Measurements from ENCODE around the gene NMD3. TPM values are rescaled to one million over a fixed set of nuclear protein-coding genes. Genes with fewer than 3 reads are reported as not detected.

The NMD3 gene
- polyA plus RNA-seq, 2 of the 4 experiments (the other 2 are of a cell fraction), result 53.4 to 66.5 TPM

DNA sequence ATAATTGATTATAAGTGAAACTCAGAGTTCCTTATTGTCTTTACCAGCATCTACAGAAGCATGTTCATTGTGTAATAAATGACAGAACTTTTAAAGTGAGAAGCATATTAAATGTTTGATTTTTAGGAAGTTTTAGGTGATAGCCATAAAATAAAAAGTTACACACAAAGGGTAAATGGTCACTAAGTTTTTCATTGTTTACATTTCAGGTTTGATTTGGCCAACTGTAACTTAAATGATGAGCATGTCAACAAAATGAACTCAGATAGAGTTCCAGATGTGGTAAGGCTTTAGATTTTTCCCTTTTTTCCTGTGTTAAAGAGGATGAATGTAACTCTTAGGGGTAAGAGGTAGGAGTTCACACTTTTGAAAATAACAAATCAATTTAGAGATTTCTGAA is 25.9 kb downstream of the NMD3 start:
- H3K4me3 ChIP-seq, result no peak overlapping the region
- DNase-seq (ENCODE audit: low read depth in 1 of 2, low spot score in 1 of 2) (no peak), ATAC-seq (no peak), FAIRE-seq (no peak)
- POLR2A ChIA-PET, result no interaction called here
- no peaks in the 10 kb centered on the region for H3K4me1 ChIP-seq
- CTCF ChIA-PET, result no interaction called here
- H3K4me2 ChIP-seq, result no peak overlapping the region
- TF ChIP-seq RNF2 (IDR thresholded peaks at IDR 0.05; ENCODE audit: borderline replicate concordance, low read depth) (no peak), NR3C1 (IDR thresholded peaks at IDR 0.05) (no peak), JUNB (IDR thresholded peaks at IDR 0.05) (no peak), PHF8 (IDR thresholded peaks at IDR 0.05; ENCODE audit: borderline replicate concordance, low read depth) (no peak), SREBF2 (IDR thresholded peaks at IDR 0.05) (no peak), EHF (CRISPR knock-in tag; IDR thresholded peaks at IDR 0.05) (no peak), HDAC2 (IDR thresholded peaks at IDR 0.05) (no peak), POLR2AphosphoS2 (conservative IDR thresholded peaks at IDR 0.05; ENCODE audit: low read length) (no peak), CHD4 (IDR thresholded peaks at IDR 0.05; ENCODE audit: borderline replicate concordance) (no peak), USF2 (IDR thresholded peaks at IDR 0.05) (no peak)
- H3K27ac ChIP-seq, result no peak overlapping the region
- H3K9me3 ChIP-seq, result no peaks in the 10 kb centered on the region

DNA sequence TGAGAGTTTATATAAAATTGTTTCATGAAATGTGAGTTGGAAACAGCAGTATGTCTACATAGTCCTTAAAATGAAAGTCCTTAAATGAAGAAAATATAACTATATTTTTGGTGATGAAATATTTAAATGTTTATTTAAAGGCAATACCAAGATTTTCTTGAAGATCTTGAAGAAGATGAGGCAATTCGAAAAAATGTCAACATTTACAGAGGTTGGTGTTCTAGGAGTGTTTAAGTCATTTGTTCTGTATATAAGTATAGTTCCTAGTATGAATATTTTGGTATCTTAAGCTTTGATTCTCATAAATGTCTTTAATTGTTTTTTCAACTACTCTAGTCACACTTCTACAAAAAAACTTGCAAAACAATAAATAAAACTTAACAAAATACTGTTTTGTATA is 29.0 kb downstream of the NMD3 start:
- no peak for DNase-seq (ENCODE audit: low read depth in 1 of 2, low spot score in 1 of 2)
- FAIRE-seq, result no peak
- TF ChIP-seq HMGXB4 (CRISPR knock-in tag; IDR thresholded peaks at IDR 0.05; ENCODE audit: borderline replicate concordance), result no peak
- TF ChIP-seq CEBPB (IDR thresholded peaks at IDR 0.05), result no peak
- no peak for TF ChIP-seq NR3C1 (IDR thresholded peaks at IDR 0.05)
- TF ChIP-seq GATA3 (IDR thresholded peaks at IDR 0.05; ENCODE audit: borderline replicate concordance), result no peak
- no peak for TF ChIP-seq KDM1A (IDR thresholded peaks at IDR 0.05; ENCODE audit: low read depth)
- TF ChIP-seq PBX3 (IDR thresholded peaks at IDR 0.05), result no peak
- no peak for TF ChIP-seq MAZ (IDR thresholded peaks at IDR 0.05; ENCODE audit: borderline replicate concordance, low read depth, low read length)
- no peak for TF ChIP-seq CHD2 (IDR thresholded peaks at IDR 0.05; ENCODE audit: low read length, partially characterized antibody)
- no peak for TF ChIP-seq CHD4 (IDR thresholded peaks at IDR 0.05; ENCODE audit: borderline replicate concordance)
- no peak for TF ChIP-seq EHMT2 (IDR thresholded peaks at IDR 0.05; ENCODE audit: low read depth)
- TF ChIP-seq, protein P1, sequence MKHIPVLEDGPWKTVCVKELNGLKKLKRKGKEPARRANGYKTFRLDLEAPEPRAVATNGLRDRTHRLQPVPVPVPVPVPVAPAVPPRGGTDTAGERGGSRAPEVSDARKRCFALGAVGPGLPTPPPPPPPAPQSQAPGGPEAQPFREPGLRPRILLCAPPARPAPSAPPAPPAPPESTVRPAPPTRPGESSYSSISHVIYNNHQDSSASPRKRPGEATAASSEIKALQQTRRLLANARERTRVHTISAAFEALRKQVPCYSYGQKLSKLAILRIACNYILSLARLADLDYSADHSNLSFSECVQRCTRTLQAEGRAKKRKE (CRISPR knock-in tag; IDR thresholded peaks at IDR 0.05; ENCODE audit: low read depth), result no peak
- no peak for TF ChIP-seq BHLHE40 (IDR thresholded peaks at IDR 0.05; ENCODE audit: low read depth, low read length)
- no peak for TF ChIP-seq RNF2 (IDR thresholded peaks at IDR 0.05; ENCODE audit: borderline replicate concordance, low read depth)
- POLR2A ChIA-PET, result no interaction called here
- Histone ChIP-seq H3K4me1 (no peaks in the 10 kb centered on the region), H3K4me3 (no peak overlapping the region), H3K9me3 (no peaks in the 10 kb centered on the region), H3K27ac (no peak overlapping the region), H3K4me2 (no peak overlapping the region)
- 35% methylated on average over 1 of the region's 1 CpG for WGBS (ENCODE audit: missing lambda C conversion rate)
- CTCF ChIA-PET, result no interaction called here
- ATAC-seq, result no peak

DNA sequence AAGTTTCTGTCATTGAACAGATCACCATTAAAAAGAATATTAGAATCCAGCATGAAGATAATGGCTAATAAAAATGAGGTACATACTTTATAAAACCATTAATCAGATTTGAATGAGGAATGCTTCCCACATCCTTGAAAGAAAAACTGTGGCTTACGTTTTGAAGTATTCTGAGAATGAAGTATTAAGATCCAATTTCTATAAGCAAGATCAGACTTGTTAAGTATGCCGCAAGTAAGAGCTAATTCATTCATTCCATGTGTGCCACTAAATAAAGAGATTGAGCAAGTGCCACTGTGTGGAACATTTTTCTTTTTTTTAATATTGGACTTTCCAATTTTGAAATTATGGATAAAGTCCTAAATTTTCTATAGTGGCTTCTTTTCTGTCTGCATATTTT is 30.6 kb downstream of the NMD3 start:
- no peak overlapping the region for H3K4me3 ChIP-seq
- no peaks in the 10 kb centered on the region for H3K9me3 ChIP-seq
- DNase-seq (ENCODE audit: low read depth in 1 of 2, low spot score in 1 of 2), result no peak
- no peak overlapping the region for H3K4me2 ChIP-seq
- no peak for FAIRE-seq
- CTCF ChIA-PET, result no interaction called here
- 93% methylated on average over 2 of the region's 2 CpGs for WGBS (ENCODE audit: missing lambda C conversion rate)
- H3K4me1 ChIP-seq, result no peaks in the 10 kb centered on the region
- no peak overlapping the region for H3K27ac ChIP-seq
- no peak for ATAC-seq
- POLR2A ChIA-PET, result no interaction called here
- TF ChIP-seq, protein P2, sequence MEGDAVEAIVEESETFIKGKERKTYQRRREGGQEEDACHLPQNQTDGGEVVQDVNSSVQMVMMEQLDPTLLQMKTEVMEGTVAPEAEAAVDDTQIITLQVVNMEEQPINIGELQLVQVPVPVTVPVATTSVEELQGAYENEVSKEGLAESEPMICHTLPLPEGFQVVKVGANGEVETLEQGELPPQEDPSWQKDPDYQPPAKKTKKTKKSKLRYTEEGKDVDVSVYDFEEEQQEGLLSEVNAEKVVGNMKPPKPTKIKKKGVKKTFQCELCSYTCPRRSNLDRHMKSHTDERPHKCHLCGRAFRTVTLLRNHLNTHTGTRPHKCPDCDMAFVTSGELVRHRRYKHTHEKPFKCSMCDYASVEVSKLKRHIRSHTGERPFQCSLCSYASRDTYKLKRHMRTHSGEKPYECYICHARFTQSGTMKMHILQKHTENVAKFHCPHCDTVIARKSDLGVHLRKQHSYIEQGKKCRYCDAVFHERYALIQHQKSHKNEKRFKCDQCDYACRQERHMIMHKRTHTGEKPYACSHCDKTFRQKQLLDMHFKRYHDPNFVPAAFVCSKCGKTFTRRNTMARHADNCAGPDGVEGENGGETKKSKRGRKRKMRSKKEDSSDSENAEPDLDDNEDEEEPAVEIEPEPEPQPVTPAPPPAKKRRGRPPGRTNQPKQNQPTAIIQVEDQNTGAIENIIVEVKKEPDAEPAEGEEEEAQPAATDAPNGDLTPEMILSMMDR (IDR thresholded peaks at IDR 0.05), result no peak
- no peak for TF ChIP-seq NR3C1 (IDR thresholded peaks at IDR 0.05)
- TF ChIP-seq PBX3 (IDR thresholded peaks at IDR 0.05), result no peak
- TF ChIP-seq POLR2A (IDR thresholded peaks at IDR 0.05; ENCODE audit: low read length), result no peak
- TF ChIP-seq HOXB13 (CRISPR knock-in tag; IDR thresholded peaks at IDR 0.05; ENCODE audit: low read depth), result no peak
- TF ChIP-seq ZFP36 (IDR thresholded peaks at IDR 0.05; ENCODE audit: borderline replicate concordance, partially characterized antibody), result no peak
- TF ChIP-seq KDM1A (IDR thresholded peaks at IDR 0.05; ENCODE audit: low read depth), result no peak
- TF ChIP-seq HOXA7 (CRISPR knock-in tag; IDR thresholded peaks at IDR 0.05), result no peak
- TF ChIP-seq ELK1 (IDR thresholded peaks at IDR 0.05; ENCODE audit: low read depth, low read length), result no peak
